GM19455 (cell line): ENCODE measurements around the gene MMUT.
"Not testable (repeated sequence)": the region's sequence is repeated elsewhere in the genome, so short reads cannot be mapped to it uniquely, and the experiment has no call there.

Source experiments
- ATAC-seq: cut with Tn5 transposase; IDR thresholded peaks from one replicate; pipeline ENCODE4 v1.9.1; 2021; ENCODE audit not compliant: unreplicated experiment

MMUT gene

GRCh38 chr6:49462927-49463611 is at the start of gene MMUT, which contains the start of gene CENPQ:
Gene MMUT, minus strand, starts transcription at chr6:49463253. Its CDS starts 3,787 bp downstream, at chr6:49459466.
Gene CENPQ, plus strand, starts transcription at chr6:49463370. Its CDS starts 6,807 bp downstream, at chr6:49470177.
- peak; percentile 99 for ATAC-seq

GRCh38 chr6:49509342-49509741 is 46.3 kb upstream of the MMUT start:
- no peak for ATAC-seq

GRCh38 chr6:49506569-49507111 is 43.6 kb upstream of the MMUT start:
- no peak for ATAC-seq

GRCh38 chr6:49504666-49505065 is 41.6 kb upstream of the MMUT start:
- no peak for ATAC-seq

GRCh38 chr6:49499623-49500022 is 36.6 kb upstream of the MMUT start, which contains the start of gene GLYATL3:
Gene GLYATL3, plus strand, starts transcription at chr6:49499923. Its CDS starts 12,068 bp downstream, at chr6:49511991.
- ATAC-seq: no peak

- ATAC-seq: no peak
Measured at GRCh38 chr6:49499126-49499525, 36.1 kb upstream of the MMUT start.

- ATAC-seq: no peak
Measured at GRCh38 chr6:49497304-49497703, 34.3 kb upstream of the MMUT start.

- no peak for ATAC-seq
Measured at GRCh38 chr6:49490633-49491032, 27.6 kb upstream of the MMUT start.

GRCh38 chr6:49483380-49483779 is 20.3 kb upstream of the MMUT start:
- ATAC-seq: not testable (repeated sequence)

- ATAC-seq: not testable (repeated sequence)
Measured at GRCh38 chr6:49481846-49482245, 18.8 kb upstream of the MMUT start.

GRCh38 chr6:49479308-49479970 is 16.4 kb upstream of the MMUT start:
- ATAC-seq: no peak

GRCh38 chr6:49476564-49476963 is 13.5 kb upstream of the MMUT start:
- not testable (repeated sequence) for ATAC-seq

- no peak for ATAC-seq
Measured at GRCh38 chr6:49468042-49468441, 5.0 kb upstream of the MMUT start.

- ATAC-seq: no peak
Measured at GRCh38 chr6:49464691-49465090, 1.6 kb upstream of the MMUT start.

GRCh38 chr6:49463612-49463967 is 537 bp upstream of the MMUT start:
- no peak for ATAC-seq

GRCh38 chr6:49462599-49462926 is 490 bp downstream of the MMUT start:
- peak; percentile 19 for ATAC-seq

GRCh38 chr6:49462071-49462470 is 982 bp downstream of the MMUT start:
- ATAC-seq: no peak

GRCh38 chr6:49457771-49458170 is 5.3 kb downstream of the MMUT start:
- no peak for ATAC-seq

- peak; percentile 74 for ATAC-seq
Measured at GRCh38 chr6:49454787-49455709, 8.0 kb downstream of the MMUT start.

- ATAC-seq: no peak
Measured at GRCh38 chr6:49453221-49453620, 9.8 kb downstream of the MMUT start.

- no peak for ATAC-seq
Measured at GRCh38 chr6:49430866-49431265, 32.2 kb downstream of the MMUT start.
